Suppressor macrophage (primary cell): Measurements from ENCODE around the gene LYRM9.
A peak's percentile ranks its signal among the peaks of the same experiment; 100 is the strongest.
"Not testable (repeated sequence)": the region's sequence is repeated elsewhere in the genome, so short reads cannot be mapped to it uniquely, and the experiment has no call there.

Experiments used
- DNase-seq, 4 experiments: peaks; one replicate each; pipeline ENCODE4 v3.0.0-alpha.2; 2020 to 2022

LYRM9 gene

GRCh38 chr17:27873211-27873610, 20.0 kb downstream of the LYRM9 start:
- DNase-seq = no peak

- DNase-seq = no peak
Observed at GRCh38 chr17:27872776-27873175, 20.4 kb downstream of the LYRM9 start.

- DNase-seq = no peak
Observed at GRCh38 chr17:27871407-27871806, 21.8 kb downstream of the LYRM9 start.

- DNase-seq = no peak
Observed at GRCh38 chr17:27870345-27870744, 22.8 kb downstream of the LYRM9 start.

GRCh38 chr17:27868565-27868964, 24.6 kb downstream of the LYRM9 start:
- DNase-seq = no peak

GRCh38 chr17:27862840-27863239, 30.3 kb downstream of the LYRM9 start:
- peak in 2 of 4 experiments; percentile 7 for DNase-seq

- peak; percentile 37 to 66 (median 50) for DNase-seq
Observed at GRCh38 chr17:27862004-27862403, 31.2 kb downstream of the LYRM9 start.

- DNase-seq = no peak
Observed at GRCh38 chr17:27860971-27861664, 32.0 kb downstream of the LYRM9 start.

- DNase-seq = no peak
Observed at GRCh38 chr17:27858621-27859305, 34.4 kb downstream of the LYRM9 start.

GRCh38 chr17:27856676-27857432, 36.3 kb downstream of the LYRM9 start:
- no peak for DNase-seq

GRCh38 chr17:27855454-27855853, 37.7 kb downstream of the LYRM9 start:
- no peak for DNase-seq

GRCh38 chr17:27854163-27854562, 39.0 kb downstream of the LYRM9 start:
- DNase-seq = no peak

- DNase-seq = no peak
Observed at GRCh38 chr17:27853091-27853490, 40.1 kb downstream of the LYRM9 start.

GRCh38 chr17:27849474-27850185, 43.5 kb downstream of the LYRM9 start:
- DNase-seq = no peak

- DNase-seq = no peak
Observed at GRCh38 chr17:27848931-27849330, 44.2 kb downstream of the LYRM9 start.

- DNase-seq = not testable (repeated sequence)
Observed at GRCh38 chr17:27846808-27847307, 46.3 kb downstream of the LYRM9 start.

- DNase-seq = peak in 2 of 4 experiments; percentile 10
Observed at GRCh38 chr17:27846042-27846655, 47.0 kb downstream of the LYRM9 start.

GRCh38 chr17:27845264-27846041, 47.7 kb downstream of the LYRM9 start:
- no peak for DNase-seq

- DNase-seq = no peak
Observed at GRCh38 chr17:27840688-27841087, 52.5 kb downstream of the LYRM9 start.

GRCh38 chr17:27840406-27840678, 52.8 kb downstream of the LYRM9 start:
- not testable (repeated sequence) for DNase-seq

- DNase-seq = not testable (repeated sequence)
Observed at GRCh38 chr17:27839571-27840405, 53.4 kb downstream of the LYRM9 start.
